ENCODE data around the gene EVI5. TPM values are rescaled to one million over a fixed set of nuclear protein-coding genes. Genes with fewer than 3 reads are reported as not detected.

EVI5 gene
- polyA plus RNA-seq, 3 donors = 7.6 to 19.4 (median 14.3) TPM

- no peak overlapping the region for H3K9ac ChIP-seq (ENCODE audit: insufficient read depth, low read length, poor library complexity, severe bottlenecking)
- Mint-ChIP-seq H3K27me3 (ENCODE audit: low read depth in 3 of 3) (no peaks in the 10 kb centered on the region), H3K4me3 (no peak overlapping the region), H3K4me1 (peaks cover 6% of the 10 kb centered on the region), H3K36me3 (peaks cover 9 to 10% of the 10 kb centered on the region in 2 donors), H3K9me3 (no peaks in the 10 kb centered on the region), H3K27ac (no peak overlapping the region)
- peaks cover 4% of the 10 kb centered on the region for H3K79me2 ChIP-seq (ENCODE audit: insufficient read depth, low read length)
- no peak overlapping the region for H3K4me2 ChIP-seq (replicated peaks; ENCODE audit: extremely low read depth, low read length, poor library complexity, severe bottlenecking)
- no peaks in the 10 kb centered on the region for H3K9me3 ChIP-seq (replicated peaks in 1 of 2; ENCODE audit: control insufficient read depth in 1 of 2, insufficient read depth in 1 of 2, low read length in 2 of 2)
- H3K4me3 ChIP-seq (replicated peaks in 1 of 3; ENCODE audit: low read depth in 2 of 3, low read length in 3 of 3) = no peak overlapping the region
- intact Hi-C loops (cut with micrococcal nuclease) = no loop called here
- peaks cover 93% of the 10 kb centered on the region for H4K20me1 ChIP-seq (ENCODE audit: insufficient read depth, low read length)
- H3K27ac ChIP-seq (ENCODE audit: low read depth in 1 of 2, low read length in 2 of 2) = no peak overlapping the region
- no peaks in the 10 kb centered on the region for H3K36me3 ChIP-seq (replicated peaks in 1 of 2; ENCODE audit: control insufficient read depth in 1 of 2, insufficient read depth in 2 of 2, low read length in 2 of 2)
- H3K4me1 ChIP-seq (ENCODE audit: control insufficient read depth in 1 of 2, insufficient read depth in 2 of 2, low read length in 2 of 2) = no peaks in the 10 kb centered on the region
- 100% methylated on average over 1 of the region's 4 CpGs for WGBS (ENCODE audit: insufficient coverage)
- no peak overlapping the region for H2AFZ ChIP-seq (ENCODE audit: insufficient read depth, low read depth, low read length, poor library complexity, severe bottlenecking)
- TF ChIP-seq CTCF (IDR thresholded peaks at IDR 0.05) = no peak
- no peaks in the 10 kb centered on the region for H3K27me3 ChIP-seq (ENCODE audit: control insufficient read depth in 2 of 2, insufficient read depth in 2 of 2, low read length in 2 of 2)
- no peak for DNase-seq
These were observed 75.2 kb downstream of the EVI5 start for GRCh38 chr1:92709738-92710137.

DNA sequence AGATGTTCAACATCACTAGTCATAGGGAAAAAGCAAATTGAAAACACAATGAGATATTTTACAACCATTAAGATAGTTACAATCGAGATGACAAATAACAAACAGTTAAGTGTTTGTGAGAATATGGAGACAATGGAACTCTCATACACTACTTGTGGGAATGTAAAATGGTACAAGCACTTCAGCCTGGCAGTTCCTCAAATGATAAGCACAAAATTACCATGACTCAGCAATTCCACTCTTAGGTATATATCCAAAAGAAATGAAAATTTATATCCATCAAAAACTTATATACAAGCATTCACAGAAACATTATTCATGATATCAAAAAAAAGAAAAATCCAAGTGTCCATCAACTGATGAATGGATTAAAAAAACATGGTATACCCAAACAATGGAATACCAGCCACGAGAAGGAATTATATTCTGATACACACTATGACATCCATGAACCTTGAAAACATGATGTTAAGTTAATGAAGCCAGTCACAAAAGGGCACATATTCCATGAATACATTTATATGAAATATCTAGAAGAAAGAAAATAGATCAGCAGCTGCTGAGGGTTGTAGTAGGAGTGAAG lies 76.4 kb downstream of the EVI5 start:
- no peak overlapping the region for H3K27ac ChIP-seq (ENCODE audit: low read depth in 1 of 2, low read length in 2 of 2)
- H3K9me3 ChIP-seq (replicated peaks in 1 of 2; ENCODE audit: control insufficient read depth in 1 of 2, insufficient read depth in 1 of 2, low read length in 2 of 2) = no peaks in the 10 kb centered on the region
- peaks cover 88% of the 10 kb centered on the region for H4K20me1 ChIP-seq (ENCODE audit: insufficient read depth, low read length)
- Mint-ChIP-seq H3K9me3 (no peaks in the 10 kb centered on the region), H3K4me3 (no peak overlapping the region), H3K27ac (peak overlapping the region in 1 of 7 donors; percentile 8), H3K4me1 (peaks cover 6% of the 10 kb centered on the region), H3K36me3 (peaks cover 14% of the 10 kb centered on the region in 2 donors), H3K27me3 (ENCODE audit: low read depth in 3 of 3) (no peaks in the 10 kb centered on the region)
- no CpG with 5 or more reads among the region's 2 CpGs for WGBS (ENCODE audit: insufficient coverage)
- no peaks in the 10 kb centered on the region for H3K4me1 ChIP-seq (ENCODE audit: control insufficient read depth in 1 of 2, insufficient read depth in 2 of 2, low read length in 2 of 2)
- no peak overlapping the region for H3K9ac ChIP-seq (ENCODE audit: insufficient read depth, low read length, poor library complexity, severe bottlenecking)
- intact Hi-C loops (cut with micrococcal nuclease) = no loop called here
- H3K27me3 ChIP-seq (ENCODE audit: control insufficient read depth in 2 of 2, insufficient read depth in 2 of 2, low read length in 2 of 2) = no peaks in the 10 kb centered on the region
- H3K79me2 ChIP-seq (ENCODE audit: insufficient read depth, low read length) = peaks cover 3% of the 10 kb centered on the region
- H2AFZ ChIP-seq (ENCODE audit: insufficient read depth, low read depth, low read length, poor library complexity, severe bottlenecking) = no peak overlapping the region
- peaks cover 4 to 5% of the 10 kb centered on the region in 2 donors for H3K36me3 ChIP-seq (replicated peaks in 1 of 2; ENCODE audit: control insufficient read depth in 1 of 2, insufficient read depth in 2 of 2, low read length in 2 of 2)
- DNase-seq = peak in 2 of 3 donors; percentile 4 to 12
- TF ChIP-seq CTCF (IDR thresholded peaks at IDR 0.05) = no peak
- H3K4me3 ChIP-seq (replicated peaks in 1 of 3; ENCODE audit: low read depth in 2 of 3, low read length in 3 of 3) = no peak overlapping the region
- no peak overlapping the region for H3K4me2 ChIP-seq (replicated peaks; ENCODE audit: extremely low read depth, low read length, poor library complexity, severe bottlenecking)
